ENCODE measurements around the gene LEFTY2.

GRCh38 chr1:225933072-225933471 lies 7.9 kb downstream of the LEFTY2 start:
- no peak for TF ChIP-seq CTCF (IDR thresholded peaks at IDR 0.05)
- no peak for TF ChIP-seq POLR2A (IDR thresholded peaks at IDR 0.05)
- TF ChIP-seq EP300 (IDR thresholded peaks at IDR 0.05; ENCODE audit: low read depth): no peak
- TF ChIP-seq POLR2AphosphoS5 (IDR thresholded peaks at IDR 0.05): no peak
